ENCODE measurements around the gene CALCOCO2. TPM values are rescaled to one million over a fixed set of nuclear protein-coding genes. Genes with fewer than 3 reads are reported as not detected.
"Not testable (repeated sequence)": the region's sequence is repeated elsewhere in the genome, so short reads cannot be mapped to it uniquely, and the experiment has no call there.

Gene CALCOCO2
- total RNA-seq, 1 donor from 2014 or later = 115 TPM

GRCh38 chr17:48815311-48815710 is 15.5 kb upstream of the CALCOCO2 start:
- ATAC-seq (ENCODE audit: low read depth) = no peak
- POLR2A ChIA-PET = interaction anchor here (4.1 kb wide), 1 partner anchor 64 kb away, joined by 14 read pairs; no protein-coding TSS in a partner anchor
- Mint-ChIP-seq H3K36me3 (ENCODE audit: low read depth) (no peaks in the 10 kb centered on the region), H3K27me3 (peaks cover 22% of the 10 kb centered on the region), H3K9me3 (no peaks in the 10 kb centered on the region), H3K27ac (no peak overlapping the region), H3K4me3 (no peak overlapping the region), H3K4me1 (peaks cover 18% of the 10 kb centered on the region)
- TF ChIP-seq CTCF (IDR thresholded peaks at IDR 0.05) = no peak
- DNase-seq = no peak
- CTCF ChIA-PET = interaction anchor here (0.6 to 18.2 kb wide), 13 partner anchors 21 to 217 kb away, joined by 3 to 379 read pairs (median 4); no protein-coding TSS in a partner anchor
- intact Hi-C loops (cut with micrococcal nuclease) = no loop called here

- no peaks in the 10 kb centered on the region for H3K9me3 Mint-ChIP-seq
- DNase-seq (no peak), ATAC-seq (ENCODE audit: low read depth) (no peak)
- H3K27me3 Mint-ChIP-seq = peaks cover 26% of the 10 kb centered on the region
- ChIA-PET CTCF (interaction anchor here (0.7 to 18.2 kb wide), 9 partner anchors 20 to 251 kb away, joined by 3 to 379 read pairs (median 7); no protein-coding TSS in a partner anchor), POLR2A (interaction anchor here (1.1 to 4.1 kb wide), 2 partner anchors 22 to 63 kb away, joined by 4 to 14 read pairs; no protein-coding TSS in a partner anchor)
- no peak overlapping the region for H3K27ac Mint-ChIP-seq
- no peak for TF ChIP-seq CTCF (IDR thresholded peaks at IDR 0.05)
- H3K4me3 Mint-ChIP-seq = peak overlapping the region; percentile 84
- peaks cover 18% of the 10 kb centered on the region for H3K4me1 Mint-ChIP-seq
- intact Hi-C loops (cut with micrococcal nuclease) = no loop called here
- no peaks in the 10 kb centered on the region for H3K36me3 Mint-ChIP-seq (ENCODE audit: low read depth)
These were observed 14.4 kb upstream of the CALCOCO2 start for GRCh38 chr17:48816438-48816773.

GRCh38 chr17:48816774-48817590 is 13.9 kb upstream of the CALCOCO2 start, which contains the start of gene TTLL6:
TTLL6 (minus strand) TSS chr17:48817229; CDS start chr17:48817072, 157 bp downstream.
- Mint-ChIP-seq H3K36me3 (ENCODE audit: low read depth) (no peaks in the 10 kb centered on the region), H3K4me3 (peak within 1 kb of the TSS; percentile 84), H3K9me3 (no peaks in the 10 kb centered on the region), H3K27ac (no peak within 1 kb of the TSS), H3K27me3 (peaks cover 26% of the 10 kb centered on the region), H3K4me1 (peaks cover 18% of the 10 kb centered on the region)
- CTCF ChIA-PET = interaction anchor here (0.7 to 18.2 kb wide), 6 partner anchors 19 to 251 kb away, joined by 3 to 379 read pairs (median 6); no protein-coding TSS in a partner anchor
- POLR2A ChIA-PET = interaction anchor here (1.0 to 4.1 kb wide), 3 partner anchors 21 to 62 kb away, joined by 3 to 14 read pairs (median 4); no protein-coding TSS in a partner anchor
- DNase-seq (peak; percentile 57), ATAC-seq (ENCODE audit: low read depth) (peak; percentile 96)
- TF ChIP-seq CTCF (IDR thresholded peaks at IDR 0.05) = no peak
- intact Hi-C loops (cut with micrococcal nuclease) = loop anchor here (1.0 kb wide), 1 partner anchor 14 kb away; the partner anchor contains the start of gene CALCOCO2

- Mint-ChIP-seq H3K4me3 (no peak overlapping the region), H3K9me3 (no peaks in the 10 kb centered on the region), H3K27me3 (peaks cover 29% of the 10 kb centered on the region), H3K36me3 (ENCODE audit: low read depth) (no peaks in the 10 kb centered on the region), H3K27ac (peak overlapping the region; percentile 18), H3K4me1 (peaks cover 18% of the 10 kb centered on the region)
- POLR2A ChIA-PET = no interaction called here
- intact Hi-C loops (cut with micrococcal nuclease) = no loop called here
- CTCF ChIA-PET = interaction anchor here (1.3 to 18.2 kb wide), 3 partner anchors 15 to 214 kb away, joined by 3 to 379 read pairs (median 4); no protein-coding TSS in a partner anchor
- DNase-seq = no peak
- no peak for TF ChIP-seq CTCF (IDR thresholded peaks at IDR 0.05)
- no peak for ATAC-seq (ENCODE audit: low read depth)
These were observed 12.4 kb upstream of the CALCOCO2 start for GRCh38 chr17:48818361-48818841.

- ChIA-PET POLR2A (no interaction called here), CTCF (interaction anchor here (1.5 to 18.2 kb wide), 2 partner anchors 16 to 63 kb away, joined by 3 to 379 read pairs; no protein-coding TSS in a partner anchor)
- Mint-ChIP-seq H3K4me3 (no peak overlapping the region), H3K27me3 (peaks cover 27% of the 10 kb centered on the region), H3K27ac (no peak overlapping the region), H3K4me1 (peaks cover 18% of the 10 kb centered on the region), H3K9me3 (no peaks in the 10 kb centered on the region), H3K36me3 (ENCODE audit: low read depth) (no peaks in the 10 kb centered on the region)
- intact Hi-C loops (cut with micrococcal nuclease) = no loop called here
- DNase-seq (no peak), ATAC-seq (ENCODE audit: low read depth) (no peak)
- no peak for TF ChIP-seq CTCF (IDR thresholded peaks at IDR 0.05)
These were observed 11.4 kb upstream of the CALCOCO2 start for GRCh38 chr17:48819466-48819865.

- H3K9me3 Mint-ChIP-seq; H3K36me3 Mint-ChIP-seq (ENCODE audit: low read depth); H3K4me3 Mint-ChIP-seq; POLR2A ChIA-PET; H3K27ac Mint-ChIP-seq; intact Hi-C loops (cut with micrococcal nuclease); CTCF ChIA-PET; ATAC-seq (ENCODE audit: low read depth); DNase-seq: not testable (repeated sequence)
- peaks cover 26% of the 10 kb centered on the region for H3K27me3 Mint-ChIP-seq
- H3K4me1 Mint-ChIP-seq = peaks cover 16% of the 10 kb centered on the region
These were observed 9.9 kb upstream of the CALCOCO2 start for GRCh38 chr17:48820936-48821335.
